Natural killer cell (primary cell): Measurements from ENCODE around the gene TGIF2. TPM values are rescaled to one million over a fixed set of nuclear protein-coding genes. Genes with fewer than 3 reads are reported as not detected.
A peak's percentile ranks its signal among the peaks of the same experiment; 100 is the strongest.

Source experiments
- ATAC-seq, 3 donors: fragments of 150-1000 bp in 2 of 3; fragments of 200-7000 bp in 1 of 3; cut with Tn5 transposase; 1 replicate in 1 of 3; 2 replicates in 2 of 3; pipeline ENCODE4 v1.10.0; 2021; ENCODE audit warnings: mild to moderate bottlenecking in 2 of 3, moderate library complexity in 2 of 3
- DNase-seq, 2 donors: peaks; one replicate each; pipeline versions ENCODE4 v3.0.0 to v3.0.0-alpha.2; 2013 to 2021; ENCODE audit warnings: mixed read lengths in 1 of 2
- H3K27ac ChIP-seq: one replicate; pipeline ENCODE4 v1.5.1; 2013; ENCODE audit warnings: mild to moderate bottlenecking, low read length
- H3K27me3 ChIP-seq: one replicate; pipeline ENCODE4 v1.6.1; 2013; ENCODE audit warnings: low read length; ENCODE audit not compliant: control insufficient read depth, insufficient read depth
- H3K36me3 ChIP-seq: one replicate; pipeline ENCODE4 v1.6.1; 2013; ENCODE audit warnings: low read length; ENCODE audit not compliant: control insufficient read depth, insufficient read depth
- H3K4me1 ChIP-seq: one replicate; pipeline ENCODE4 v1.6.1; 2013; ENCODE audit warnings: low read length; ENCODE audit not compliant: control insufficient read depth, insufficient read depth
- H3K4me3 ChIP-seq: one replicate; pipeline ENCODE4 v1.5.1; 2013; ENCODE audit warnings: low read length
- H3K9me3 ChIP-seq: one replicate; pipeline ENCODE4 v1.6.1; 2013; ENCODE audit warnings: low read length; ENCODE audit not compliant: control insufficient read depth, insufficient read depth
- H3K27ac Mint-ChIP-seq, 2 donors: one replicate each; pipeline ENCODE4 v1.8.0; 2022; ENCODE audit warnings: mild to moderate bottlenecking in 2 of 2, mixed read lengths in 2 of 2, moderate library complexity in 1 of 2
- H3K27me3 Mint-ChIP-seq, 2 donors: one replicate each; pipeline ENCODE4 v1.8.0; 2022; ENCODE audit warnings: low read depth in 2 of 2, mixed read lengths in 2 of 2
- H3K36me3 Mint-ChIP-seq: one replicate; pipeline ENCODE4 v1.8.0; 2022; ENCODE audit warnings: mixed read lengths
- H3K4me1 Mint-ChIP-seq, 2 donors: one replicate each; pipeline ENCODE4 v1.8.0; 2022; ENCODE audit warnings: mixed read lengths in 2 of 2
- H3K4me3 Mint-ChIP-seq: one replicate; pipeline ENCODE4 v1.8.0; 2022; ENCODE audit warnings: mild to moderate bottlenecking, moderate library complexity, mixed read lengths
- H3K9me3 Mint-ChIP-seq, 2 donors: one replicate each; pipeline ENCODE4 v1.8.0; 2022; ENCODE audit warnings: mixed read lengths in 2 of 2
- WGBS: methylation state at CpG from one replicate; pipeline ENCODE4 v1.1.7; 2013; ENCODE audit warnings: missing lambda C conversion rate; ENCODE audit not compliant: insufficient coverage; 5-methylcytosine and 5-hydroxymethylcytosine counted together
- intact Hi-C: fragments of 100-400 bp; cut with micrococcal nuclease; formaldehyde crosslinking; loops from one replicate; pipeline ENCODE4 v1.14.2; 2022
- total RNA-seq, 4 donors: library from RNA; stranded (reverse); fragments of 120-200 nt in 1 of 4; gene quantifications; one replicate each; pipeline versions ENCODE4 v1.2.3 to v1.2.4, GENCODE V29; 2013 to 2022
- TF ChIP-seq, protein P1 (sequence below): fragments of 200-600 bp; IDR thresholded peaks from one replicate; pipeline ENCODE4 v1.8.0; 2022; ENCODE audit warnings: antibody characterized with exemption

Gene TGIF2
- total RNA-seq, 3 donors from 2014 or later (not counting 1 experiment from before 2014, with no cell fraction given), result 19.9 to 28.5 (median 25.9) TPM

DNA sequence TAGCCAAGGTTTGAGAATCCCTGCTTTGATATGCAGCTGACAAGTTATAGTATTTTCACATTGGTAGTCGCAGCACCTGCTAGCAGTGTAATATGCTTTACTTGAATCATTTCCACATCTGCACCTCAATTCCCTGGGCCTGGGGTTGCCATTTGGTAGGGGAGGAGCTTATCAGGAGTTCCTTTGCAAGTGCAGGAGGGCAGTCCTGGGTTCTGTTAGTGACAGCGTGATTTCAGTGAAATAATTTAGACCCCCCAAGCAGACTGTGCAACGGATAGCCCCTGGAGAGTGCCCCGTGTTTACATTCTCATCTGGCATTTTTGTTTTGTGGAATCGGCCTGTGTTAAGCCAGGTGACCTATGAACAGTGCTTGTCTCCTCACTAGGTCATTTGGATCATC is 38.2 kb downstream of the TGIF2 start:
- intact Hi-C loops, result loop anchor here (1.0 to 2.0 kb wide), 2 partner anchors 33 to 143 kb away; no protein-coding TSS in a partner anchor
- Mint-ChIP-seq H3K4me1 (peaks cover 19 to 54% of the 10 kb centered on the region in 2 donors), H3K36me3 (no peaks in the 10 kb centered on the region), H3K9me3 (no peaks in the 10 kb centered on the region), H3K27ac (peak overlapping the region; percentile 80 to 85), H3K4me3 (no peak overlapping the region), H3K27me3 (no peaks in the 10 kb centered on the region)
- Histone ChIP-seq H3K4me1 (peaks cover 25% of the 10 kb centered on the region), H3K9me3 (no peaks in the 10 kb centered on the region), H3K27ac (no peak overlapping the region), H3K27me3 (no peaks in the 10 kb centered on the region), H3K4me3 (no peak overlapping the region), H3K36me3 (peaks cover 75% of the 10 kb centered on the region)
- no peak for ATAC-seq
- TF ChIP-seq, protein P1, sequence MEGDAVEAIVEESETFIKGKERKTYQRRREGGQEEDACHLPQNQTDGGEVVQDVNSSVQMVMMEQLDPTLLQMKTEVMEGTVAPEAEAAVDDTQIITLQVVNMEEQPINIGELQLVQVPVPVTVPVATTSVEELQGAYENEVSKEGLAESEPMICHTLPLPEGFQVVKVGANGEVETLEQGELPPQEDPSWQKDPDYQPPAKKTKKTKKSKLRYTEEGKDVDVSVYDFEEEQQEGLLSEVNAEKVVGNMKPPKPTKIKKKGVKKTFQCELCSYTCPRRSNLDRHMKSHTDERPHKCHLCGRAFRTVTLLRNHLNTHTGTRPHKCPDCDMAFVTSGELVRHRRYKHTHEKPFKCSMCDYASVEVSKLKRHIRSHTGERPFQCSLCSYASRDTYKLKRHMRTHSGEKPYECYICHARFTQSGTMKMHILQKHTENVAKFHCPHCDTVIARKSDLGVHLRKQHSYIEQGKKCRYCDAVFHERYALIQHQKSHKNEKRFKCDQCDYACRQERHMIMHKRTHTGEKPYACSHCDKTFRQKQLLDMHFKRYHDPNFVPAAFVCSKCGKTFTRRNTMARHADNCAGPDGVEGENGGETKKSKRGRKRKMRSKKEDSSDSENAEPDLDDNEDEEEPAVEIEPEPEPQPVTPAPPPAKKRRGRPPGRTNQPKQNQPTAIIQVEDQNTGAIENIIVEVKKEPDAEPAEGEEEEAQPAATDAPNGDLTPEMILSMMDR, result no peak
- 97% methylated on average over 5 of the region's 5 CpGs for WGBS
- DNase-seq, result no peak

DNA sequence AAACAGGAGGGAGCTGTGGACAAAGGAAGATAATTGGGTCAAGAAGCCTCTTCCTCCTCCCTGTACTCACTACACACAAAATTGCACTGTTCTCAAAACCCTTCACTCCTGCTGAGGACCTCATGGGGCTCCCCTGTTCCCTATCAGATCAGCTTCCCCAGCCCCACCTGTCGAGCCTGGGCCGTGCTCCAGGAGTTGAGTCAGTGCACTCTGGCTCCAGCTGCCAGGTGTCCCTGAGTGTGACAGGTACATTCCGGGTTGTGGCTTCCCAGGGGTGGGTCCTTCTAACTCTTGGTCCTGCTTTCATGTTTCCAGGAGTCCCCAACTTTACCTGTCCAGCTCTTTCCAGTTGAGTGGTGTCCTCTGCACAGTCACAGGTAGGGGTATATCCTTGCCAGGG is 40.6 kb downstream of the TGIF2 start:
- Histone ChIP-seq H3K4me1 (peaks cover 11% of the 10 kb centered on the region), H3K27ac (no peak overlapping the region), H3K36me3 (peaks cover 65% of the 10 kb centered on the region), H3K27me3 (no peaks in the 10 kb centered on the region), H3K9me3 (no peaks in the 10 kb centered on the region), H3K4me3 (no peak overlapping the region)
- Mint-ChIP-seq H3K9me3 (no peaks in the 10 kb centered on the region), H3K4me1 (peaks cover 7 to 43% of the 10 kb centered on the region in 2 donors), H3K36me3 (no peaks in the 10 kb centered on the region), H3K27ac (peak overlapping the region; percentile 80 to 85), H3K27me3 (no peaks in the 10 kb centered on the region), H3K4me3 (peak overlapping the region; percentile 28)
- ATAC-seq (no peak), DNase-seq (no peak)
- intact Hi-C loops, result loop anchor here (2.0 kb wide), 1 partner anchor 31 kb away; no protein-coding TSS in a partner anchor
- TF ChIP-seq, protein P1, result no peak
- WGBS, result 93% methylated on average over 3 of the region's 3 CpGs

DNA sequence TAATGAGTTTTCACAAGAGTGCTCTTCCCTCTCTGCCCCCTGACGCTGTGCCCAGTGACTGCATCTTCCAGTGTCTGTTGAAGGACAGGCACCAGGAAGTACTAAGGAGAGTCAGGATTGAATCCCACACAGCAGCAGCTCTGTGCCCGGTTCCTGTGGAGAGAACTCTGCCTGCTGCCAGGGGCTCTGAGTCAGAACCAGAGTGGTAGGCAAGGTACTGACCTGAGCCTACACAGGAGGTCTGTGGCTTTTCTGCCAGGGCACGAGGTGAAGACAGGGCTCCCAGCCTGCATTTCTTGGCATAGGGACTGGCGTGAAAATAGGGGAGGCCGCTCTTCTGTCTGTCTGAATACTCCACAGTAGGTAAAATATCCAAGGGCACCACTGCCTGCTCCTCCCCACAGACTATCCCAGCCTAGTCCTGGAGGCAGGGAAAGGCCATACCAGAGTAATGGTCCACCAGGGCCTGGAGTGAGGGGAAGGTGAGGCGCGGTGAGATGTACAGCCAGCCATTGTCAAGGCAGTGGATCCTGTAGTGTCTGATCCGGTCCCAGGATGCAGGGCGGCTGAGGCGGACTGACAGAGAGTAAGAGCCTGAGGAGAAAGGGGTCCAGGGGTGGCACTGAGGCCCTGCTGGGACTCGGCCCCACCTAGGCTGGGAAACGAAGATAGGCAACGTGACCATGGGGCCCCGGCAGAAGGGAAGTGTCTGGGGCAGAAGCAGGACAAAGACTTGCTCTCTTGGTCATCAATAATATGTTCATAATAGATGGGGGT is 41.6 kb downstream of the TGIF2 start:
- 93% methylated on average over 14 of the region's 14 CpGs for WGBS
- intact Hi-C loops, result no loop called here
- Mint-ChIP-seq H3K4me3 (no peak overlapping the region), H3K27me3 (no peaks in the 10 kb centered on the region), H3K36me3 (no peaks in the 10 kb centered on the region), H3K9me3 (no peaks in the 10 kb centered on the region), H3K27ac (peak overlapping the region; percentile 80 to 85), H3K4me1 (peaks cover 7 to 36% of the 10 kb centered on the region in 2 donors)
- no peak overlapping the region for H3K4me3 ChIP-seq
- TF ChIP-seq, protein P1, result no peak
- ATAC-seq, result no peak
- peaks cover 58% of the 10 kb centered on the region for H3K36me3 ChIP-seq
- no peaks in the 10 kb centered on the region for H3K27me3 ChIP-seq
- peak in 1 of 2 donors; percentile 5 for DNase-seq
- H3K27ac ChIP-seq, result no peak overlapping the region
- peaks cover 11% of the 10 kb centered on the region for H3K4me1 ChIP-seq
- H3K9me3 ChIP-seq, result no peaks in the 10 kb centered on the region
